Measurements from ENCODE around the gene PTGES2.

PTGES2 gene

GRCh38 chr9:128102861-128103588 is 24.5 kb downstream of the PTGES2 start:
- DNase-seq = no peak

- DNase-seq = no peak
Observed at GRCh38 chr9:128102196-128102595, 25.3 kb downstream of the PTGES2 start.

- no peak for DNase-seq
Observed at GRCh38 chr9:128101690-128102089, 25.8 kb downstream of the PTGES2 start.

GRCh38 chr9:128101231-128101661 is 26.3 kb downstream of the PTGES2 start:
- DNase-seq = no peak

GRCh38 chr9:128100581-128100980 is 26.9 kb downstream of the PTGES2 start:
- DNase-seq = no peak

DNA sequence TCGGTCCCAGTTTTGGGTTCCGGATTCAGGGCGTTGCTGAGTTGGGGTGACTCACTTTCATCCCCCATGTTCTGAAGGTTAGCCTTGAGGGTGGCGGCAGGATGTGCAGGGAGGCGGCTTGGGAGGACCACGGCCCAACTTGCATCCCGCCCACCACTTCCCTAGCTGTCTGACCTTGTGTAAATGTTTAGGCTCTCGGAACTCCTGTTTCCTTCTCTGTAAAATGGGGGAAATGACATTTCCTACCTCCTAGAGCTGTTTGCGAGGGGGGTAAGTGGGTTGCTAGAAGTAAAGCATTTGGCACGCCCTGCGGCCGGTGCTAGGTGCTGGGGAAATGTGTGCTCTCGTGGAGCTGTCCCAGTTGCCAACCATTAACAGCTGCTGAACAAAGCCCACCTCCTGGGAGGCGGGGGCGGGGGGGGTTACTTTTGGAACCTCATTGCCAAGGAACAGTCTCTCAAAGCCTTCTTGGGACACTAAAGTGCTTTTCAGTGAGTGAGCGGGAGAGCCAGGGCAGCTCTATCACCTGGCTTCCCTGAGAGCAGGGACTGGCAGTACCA is 27.5 kb downstream of the PTGES2 start:
- DNase-seq = no peak

DNA sequence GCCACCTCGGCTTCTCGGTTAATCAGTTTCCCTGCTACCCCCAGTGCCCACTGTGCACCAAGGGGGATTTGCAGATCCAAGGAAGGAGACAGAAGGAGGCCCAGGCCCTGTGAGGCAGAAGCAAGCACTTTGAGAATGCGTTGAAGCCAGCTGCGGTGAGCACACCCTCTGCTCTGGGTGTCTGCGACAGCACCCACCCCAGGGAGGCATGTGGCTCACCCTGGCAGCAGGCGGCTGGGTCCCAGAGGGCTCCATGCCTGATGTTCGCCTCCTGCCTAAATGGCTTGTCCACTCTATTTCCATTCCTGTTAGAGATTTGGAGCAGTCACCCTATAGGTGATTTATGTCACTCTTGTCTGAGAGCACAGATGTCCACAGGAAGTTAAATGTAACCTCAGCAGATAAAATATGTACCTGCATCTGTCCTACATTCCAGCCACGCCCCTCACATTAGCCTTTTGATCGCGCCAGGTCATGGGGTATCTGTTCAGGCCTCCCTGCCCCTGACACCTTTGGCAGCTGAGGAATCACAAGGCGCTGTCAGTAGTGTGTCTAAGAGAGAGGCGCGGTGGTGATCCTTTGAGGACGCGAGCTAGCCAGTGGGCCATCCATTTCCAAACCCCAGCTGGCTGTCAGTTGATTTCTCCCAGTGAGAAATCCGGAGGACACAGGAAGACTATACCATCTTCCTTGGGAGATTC is 28.1 kb downstream of the PTGES2 start:
- DNase-seq = no peak

DNA sequence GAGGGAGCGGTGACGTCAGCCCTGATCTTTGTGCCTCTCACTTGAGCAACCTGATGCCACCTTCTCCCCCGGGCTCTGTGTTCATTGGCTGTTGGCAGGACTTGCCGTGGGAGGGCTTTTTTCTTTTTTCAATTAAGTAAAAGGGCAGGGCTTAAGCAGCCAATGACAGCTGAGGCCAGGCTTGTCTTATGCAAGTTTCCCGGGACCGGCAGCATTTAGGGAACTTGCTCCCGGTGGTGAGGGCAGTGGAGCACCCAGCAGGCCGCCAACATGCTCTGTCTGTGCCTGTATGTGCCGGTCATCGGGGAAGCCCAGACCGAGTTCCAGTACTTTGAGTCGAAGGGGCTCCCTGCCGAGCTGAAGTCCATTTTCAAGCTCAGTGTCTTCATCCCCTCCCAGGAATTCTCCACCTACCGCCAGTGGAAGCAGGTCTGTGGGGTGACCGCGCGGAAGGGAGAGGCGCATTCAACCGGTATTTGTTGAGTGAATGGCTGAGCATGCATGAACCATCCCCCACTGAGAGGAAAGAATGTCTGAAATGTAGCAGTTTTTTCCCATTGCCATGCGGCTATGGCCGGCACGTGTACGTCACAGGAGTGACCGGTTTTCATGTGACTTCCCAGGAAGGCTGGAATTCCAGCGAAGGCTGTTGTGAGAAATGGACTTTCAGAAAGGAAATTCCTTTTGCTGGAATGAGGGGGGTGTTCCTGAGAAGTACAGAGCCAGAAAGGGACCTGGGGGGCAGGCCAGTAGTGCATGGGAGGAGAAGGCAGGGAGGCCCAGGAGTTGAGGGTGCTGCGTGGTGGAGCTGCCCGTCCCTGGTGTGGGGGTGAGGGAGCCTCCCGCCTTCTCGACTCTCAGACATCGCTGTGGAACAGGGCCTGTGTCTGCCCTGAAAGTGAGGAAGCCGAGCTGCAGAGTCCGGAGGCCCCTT is 29.0 kb downstream of the PTGES2 start:
- DNase-seq = peak; percentile 65

DNA sequence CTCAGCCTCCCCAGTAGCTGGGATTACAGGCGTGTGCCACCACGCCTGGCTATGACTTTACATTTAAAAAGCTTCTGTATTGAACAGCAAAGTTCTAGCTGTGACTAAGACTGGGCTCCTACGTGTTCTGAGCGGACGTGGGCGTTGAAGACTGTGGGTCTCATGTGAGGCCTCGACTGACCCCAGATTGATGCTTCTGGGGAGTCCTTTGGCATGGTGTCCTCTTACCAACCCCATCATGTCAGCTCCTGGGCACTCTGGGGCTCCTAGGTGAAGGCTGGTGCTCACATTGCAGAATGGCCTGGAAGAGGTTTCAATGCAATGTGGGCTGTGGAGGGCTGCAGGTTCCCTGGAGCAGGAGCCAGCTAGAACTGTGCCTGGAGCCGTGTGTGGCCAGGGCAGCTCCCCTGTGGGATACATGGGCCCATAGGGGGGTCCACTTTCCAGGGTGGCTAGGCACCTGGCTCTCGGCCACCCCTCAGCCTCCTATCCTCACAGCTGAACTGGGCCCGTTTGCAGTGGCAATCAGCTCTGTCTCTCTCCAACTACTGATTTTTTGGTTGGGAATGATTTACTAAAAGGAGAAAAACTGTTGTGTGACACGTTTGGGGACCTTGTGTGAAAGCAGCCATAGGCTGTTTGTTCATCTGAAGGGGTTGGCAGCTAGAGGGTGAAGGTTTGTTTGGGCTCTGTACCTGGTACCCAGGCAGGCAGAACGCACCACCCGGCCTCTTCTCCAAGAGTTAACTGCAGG is 29.8 kb downstream of the PTGES2 start:
- DNase-seq = no peak

DNA sequence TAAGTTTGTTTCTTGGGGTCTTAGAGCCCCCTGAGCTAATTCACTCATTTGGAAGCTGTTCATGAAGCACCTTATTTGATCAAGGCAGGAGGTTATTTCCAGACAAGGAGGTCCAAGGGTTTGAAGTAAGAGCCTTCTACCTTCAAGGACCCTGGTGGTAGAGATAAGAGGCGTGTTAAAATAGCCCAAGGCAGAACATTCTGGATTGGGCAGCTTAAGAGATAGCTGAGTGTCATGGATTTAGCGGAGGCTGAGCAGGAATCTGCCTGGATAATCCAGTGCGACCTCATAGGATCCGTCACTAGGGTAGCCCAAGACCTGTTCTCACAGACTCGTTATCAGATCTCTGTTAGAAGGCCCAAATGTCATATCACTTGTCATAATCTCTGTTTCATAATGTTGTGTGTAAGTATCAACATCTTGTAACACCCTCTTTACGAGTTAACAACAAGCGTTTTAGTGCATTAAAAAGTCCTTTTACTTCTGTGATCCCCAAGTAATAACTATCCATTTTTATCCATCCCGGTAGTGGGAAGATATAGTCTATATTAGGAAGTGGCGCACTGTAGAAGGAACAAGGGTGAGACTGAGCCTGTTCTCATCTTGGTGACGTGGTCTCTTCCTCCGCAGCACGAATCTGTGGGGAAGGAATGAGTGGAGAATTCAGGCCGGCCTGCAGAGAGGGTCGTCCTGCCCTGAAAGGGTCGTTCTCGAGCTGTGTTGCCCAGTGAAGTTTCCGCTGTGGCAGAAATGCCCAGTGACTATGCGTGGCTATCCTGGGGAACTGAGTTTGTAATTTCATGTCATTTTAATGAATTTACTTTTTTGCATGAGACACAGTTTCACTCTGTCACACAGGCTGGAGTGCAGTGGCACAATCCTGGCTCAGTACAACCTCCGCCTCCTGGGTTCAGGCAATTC is 30.7 kb downstream of the PTGES2 start:
- DNase-seq = no peak

DNA sequence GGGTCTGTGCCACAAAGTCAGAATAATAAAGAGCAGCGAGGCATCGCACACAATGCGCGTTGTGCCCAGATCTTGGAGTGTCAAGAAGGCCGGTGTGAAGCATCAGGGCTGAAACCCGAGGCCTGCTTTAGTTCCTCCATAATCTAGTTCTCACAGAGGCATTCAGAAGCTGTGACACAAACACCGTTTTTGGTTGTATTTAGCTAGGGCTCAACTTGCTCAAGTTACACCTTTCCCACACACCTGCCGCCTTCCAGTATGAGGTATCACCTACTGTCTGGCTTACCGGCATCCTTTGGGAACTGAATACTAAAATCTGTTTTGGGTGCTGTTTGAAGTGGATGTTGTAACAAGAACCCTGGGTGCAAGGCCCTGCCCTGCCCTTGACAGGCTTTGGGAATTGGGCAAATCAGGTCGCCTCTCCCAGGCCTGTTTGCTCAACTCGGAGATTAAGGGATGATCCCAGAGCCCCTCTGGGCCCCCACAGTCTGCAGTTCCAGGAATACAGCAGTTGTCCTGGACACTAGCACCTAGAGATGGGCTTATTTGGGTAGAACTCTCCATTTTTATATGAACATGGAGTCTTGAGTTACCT is 32.5 kb downstream of the PTGES2 start:
- DNase-seq = no peak

- peak; percentile 77 for DNase-seq
Observed at GRCh38 chr9:128094166-128094949, 33.2 kb downstream of the PTGES2 start.

DNA sequence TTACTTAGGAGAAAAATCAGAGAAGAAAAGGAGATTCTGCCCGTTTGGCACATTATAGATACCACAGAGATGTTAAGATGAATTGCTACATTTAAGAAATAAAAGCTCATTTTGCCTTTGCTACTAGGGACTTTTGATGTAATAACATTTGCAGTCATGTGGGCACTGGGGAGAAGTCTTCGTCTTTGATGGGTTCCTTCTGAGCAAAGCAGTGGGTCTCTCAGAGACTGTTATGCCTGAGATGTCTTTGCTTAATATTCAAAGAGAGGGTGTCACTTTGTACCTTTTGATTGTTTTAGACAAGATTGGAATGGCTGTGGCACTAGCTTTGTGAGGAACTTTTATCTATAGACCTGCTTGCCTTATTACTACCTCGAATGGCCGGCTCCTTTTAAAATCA is 34.5 kb downstream of the PTGES2 start:
- no peak for DNase-seq

DNA sequence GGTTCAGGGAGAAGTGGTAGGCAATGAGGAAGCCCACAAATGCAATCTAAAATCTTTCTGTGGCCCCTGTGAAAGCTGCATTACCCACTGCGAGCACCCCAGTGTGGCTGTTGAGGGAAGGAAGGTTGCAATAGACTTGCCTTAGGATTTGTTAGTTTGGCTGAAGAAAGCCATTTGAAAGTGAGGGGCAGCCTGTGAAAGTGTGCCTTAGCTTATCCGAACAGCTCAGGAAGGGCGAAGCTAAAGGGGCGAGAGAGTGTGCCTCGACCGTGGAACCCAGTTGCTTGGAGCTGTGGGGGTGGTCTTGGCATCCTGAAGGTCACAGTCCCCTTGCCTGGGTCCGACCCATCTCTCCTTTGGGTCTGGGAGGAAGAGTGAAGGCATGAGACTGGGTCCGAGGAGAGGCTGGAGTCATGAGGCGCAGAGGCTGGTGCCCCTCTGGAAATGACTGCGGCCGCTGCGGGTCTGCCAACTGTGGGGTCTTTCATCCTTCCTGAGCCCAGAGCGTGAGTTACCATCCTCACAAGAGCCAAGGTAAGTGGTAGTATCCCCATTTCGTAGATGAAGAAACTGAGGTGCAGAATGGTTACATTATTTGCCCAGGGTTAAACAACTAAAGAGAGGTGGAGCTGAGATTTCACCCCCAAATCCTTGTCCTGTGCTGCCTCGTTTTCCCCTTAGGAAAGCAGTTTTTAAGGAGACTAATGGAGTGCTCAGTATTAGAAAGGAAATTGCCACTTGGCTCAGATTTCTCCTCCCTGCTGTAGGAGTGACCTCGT is 35.1 kb downstream of the PTGES2 start:
- no peak for DNase-seq

- no peak for DNase-seq
Observed at GRCh38 chr9:128091571-128091970, 36.0 kb downstream of the PTGES2 start.

- no peak for DNase-seq
Observed at GRCh38 chr9:128091144-128091543, 36.4 kb downstream of the PTGES2 start.

DNA sequence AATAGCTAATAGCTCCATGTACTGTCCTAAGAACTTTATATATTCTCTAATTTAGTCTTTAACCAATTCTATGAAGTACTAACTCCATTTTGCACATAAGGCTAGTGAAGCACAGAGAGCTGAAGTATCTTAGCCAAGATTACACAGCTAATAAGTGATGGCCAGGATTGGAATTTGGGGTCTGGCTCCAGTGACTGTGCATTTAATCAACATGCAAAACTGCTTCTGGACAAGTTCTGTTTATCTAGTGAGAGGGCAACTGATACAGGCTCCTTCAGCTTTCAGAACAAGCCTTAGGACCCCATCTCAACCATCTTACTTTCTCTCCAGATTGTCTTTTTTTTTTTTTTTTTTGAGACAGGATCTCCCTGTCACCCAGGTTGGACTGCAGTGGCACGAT is 38.2 kb downstream of the PTGES2 start:
- no peak for DNase-seq

- DNase-seq = no peak
Observed at GRCh38 chr9:128088253-128088945, 39.1 kb downstream of the PTGES2 start.

All from activated CD4-positive, alpha-beta T cell treated with anti-CD3 and anti-CD28 coated beads, Interleukin-2, amount 50 U/mL, for 4 hours (primary cell).